ENCODE data around the gene DNAJB12.
A peak's percentile ranks its signal among the peaks of the same experiment; 100 is the strongest.
"Not testable (repeated sequence)": the region's sequence is repeated elsewhere in the genome, so short reads cannot be mapped to it uniquely, and the experiment has no call there.

DNAJB12 gene

DNA sequence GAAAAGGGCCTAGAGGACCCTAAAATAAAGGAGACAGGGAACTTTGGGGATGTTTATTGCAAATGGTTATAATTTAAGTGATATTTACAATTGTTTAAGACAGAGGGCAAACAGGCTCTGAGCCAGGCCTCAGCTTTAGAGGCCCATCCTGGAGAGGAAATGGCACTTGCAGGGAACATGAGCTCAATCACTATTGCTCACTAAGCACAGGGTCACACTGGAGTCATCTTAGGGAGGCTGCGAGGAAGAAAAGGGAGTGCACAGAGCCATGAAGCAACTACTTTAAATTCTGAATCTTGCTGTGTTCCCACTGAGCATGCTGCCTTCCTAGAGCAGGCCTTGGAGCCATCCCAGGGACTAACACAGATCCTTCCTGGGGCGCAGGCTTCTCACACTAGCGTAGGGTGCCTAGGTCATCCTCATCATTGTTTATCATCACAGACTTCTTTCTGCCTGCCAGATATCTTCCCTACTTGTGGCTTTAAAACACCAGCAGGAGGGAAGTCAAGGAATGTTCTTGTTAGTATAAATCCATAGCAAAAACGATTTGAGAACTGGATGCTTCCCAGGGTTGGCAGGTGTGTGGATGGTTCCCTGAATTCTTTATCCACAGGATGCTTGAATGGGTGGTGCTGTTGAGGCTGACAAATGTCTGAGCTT, 12.7 kb upstream of the DNAJB12 start:
- H3K27me3 Mint-ChIP-seq = no peaks in the 10 kb centered on the region
- ATAC-seq = no peak
- peaks cover 14% of the 10 kb centered on the region for H3K4me1 Mint-ChIP-seq
- H3K9me3 Mint-ChIP-seq = no peaks in the 10 kb centered on the region
- no peak overlapping the region for H3K27ac Mint-ChIP-seq
- H3K36me3 Mint-ChIP-seq = peaks cover 29% of the 10 kb centered on the region
- H3K4me3 Mint-ChIP-seq = no peak overlapping the region

DNA sequence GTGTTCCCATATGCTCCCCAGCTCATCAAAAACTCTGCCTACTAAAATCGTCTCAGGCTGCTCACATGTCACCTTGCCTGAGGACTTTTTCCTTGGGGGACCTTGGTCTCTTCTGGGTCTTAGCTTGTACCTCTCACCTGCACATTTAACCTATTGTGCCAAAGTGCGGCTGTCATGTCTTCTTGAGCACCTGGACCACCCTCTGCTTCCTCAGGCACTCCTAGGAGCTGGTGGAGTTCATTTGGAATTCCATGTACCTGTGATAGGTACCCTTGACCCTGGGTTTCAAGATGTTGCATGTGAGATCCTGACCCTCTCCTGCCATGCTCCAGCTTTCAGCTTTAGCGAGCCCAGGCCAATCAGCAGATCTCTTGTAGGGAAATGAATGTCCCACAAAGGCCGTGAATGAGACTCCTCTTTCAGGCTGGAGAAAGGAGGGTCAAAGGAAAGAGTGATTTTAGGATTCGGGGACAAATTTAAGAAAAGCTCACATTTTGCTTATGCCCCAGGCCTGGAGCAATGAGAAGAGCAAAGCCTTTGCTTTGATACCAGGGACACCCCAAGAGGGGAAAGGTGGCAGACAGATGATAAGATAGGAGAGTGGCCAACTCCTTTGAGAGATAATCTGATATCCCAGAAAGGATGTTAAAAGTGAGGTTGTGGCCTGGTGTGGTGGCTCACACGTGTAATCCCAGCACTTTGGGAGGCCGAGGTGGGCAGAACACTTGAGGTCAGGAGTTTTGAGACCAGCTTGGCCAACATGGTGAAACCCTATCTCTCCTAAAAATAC, 10.6 kb upstream of the DNAJB12 start:
- no peak for ATAC-seq
- H3K9me3 Mint-ChIP-seq = no peaks in the 10 kb centered on the region
- H3K27me3 Mint-ChIP-seq = no peaks in the 10 kb centered on the region
- peaks cover 14% of the 10 kb centered on the region for H3K4me1 Mint-ChIP-seq
- peak overlapping the region; percentile 46 for H3K27ac Mint-ChIP-seq
- H3K4me3 Mint-ChIP-seq = no peak overlapping the region
- H3K36me3 Mint-ChIP-seq = peaks cover 29% of the 10 kb centered on the region

DNA sequence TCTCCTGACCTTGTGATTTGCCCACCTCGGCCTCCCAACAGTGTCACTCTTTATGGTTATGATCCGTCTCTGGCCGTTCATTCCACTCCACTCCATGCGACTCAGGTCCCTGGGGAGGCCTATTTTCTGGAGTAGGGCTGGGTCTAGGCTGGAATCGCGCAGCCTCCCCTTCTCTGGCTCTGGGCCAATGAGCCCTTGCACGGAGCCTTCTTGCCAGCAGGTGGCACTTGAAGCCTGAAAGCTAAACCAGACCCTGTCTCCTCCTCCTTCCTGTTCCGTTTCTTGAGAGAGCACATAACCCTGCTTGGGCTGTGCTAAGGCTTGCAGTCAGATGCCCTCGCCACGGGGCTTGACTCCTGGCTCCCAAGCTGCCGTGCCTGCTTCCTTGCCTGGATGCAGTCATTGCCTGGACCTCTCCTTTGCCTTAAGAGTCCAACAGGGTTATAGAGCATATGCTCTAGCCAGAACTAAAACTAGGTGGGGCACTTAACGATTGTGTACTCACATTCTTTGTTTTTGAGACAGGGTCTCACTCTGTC, 9.6 kb upstream of the DNAJB12 start:
- Mint-ChIP-seq H3K9me3 (no peaks in the 10 kb centered on the region), H3K27ac (peak overlapping the region; percentile 46), H3K36me3 (peaks cover 27% of the 10 kb centered on the region), H3K4me3 (no peak overlapping the region), H3K4me1 (peaks cover 14% of the 10 kb centered on the region), H3K27me3 (no peaks in the 10 kb centered on the region)
- ATAC-seq = peak; percentile 96

DNA sequence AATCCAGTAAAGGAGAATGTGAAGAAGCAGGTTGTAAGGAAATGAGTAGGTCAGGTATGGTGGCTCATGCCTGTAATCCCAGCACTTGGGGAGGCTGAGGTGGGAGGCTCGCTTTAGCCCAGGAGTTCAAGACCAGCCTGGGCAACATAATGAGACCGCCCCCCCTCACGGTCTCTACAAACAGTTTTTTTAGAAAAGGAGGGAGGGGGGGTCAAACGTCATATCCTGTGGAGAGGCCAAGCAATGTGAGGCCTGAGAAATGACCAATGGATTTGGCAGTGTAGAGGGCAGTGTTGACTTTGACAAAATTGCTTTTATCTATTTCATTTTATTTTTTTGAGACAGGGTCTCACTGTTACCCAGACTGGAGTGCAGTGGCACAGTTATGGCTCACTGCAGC, 2.3 kb upstream of the DNAJB12 start:
- Mint-ChIP-seq H3K36me3 (peaks cover 8% of the 10 kb centered on the region), H3K4me3 (no peak overlapping the region), H3K9me3 (no peaks in the 10 kb centered on the region), H3K27me3 (no peaks in the 10 kb centered on the region), H3K4me1 (peaks cover 27% of the 10 kb centered on the region), H3K27ac (no peak overlapping the region)
- no peak for ATAC-seq

DNA sequence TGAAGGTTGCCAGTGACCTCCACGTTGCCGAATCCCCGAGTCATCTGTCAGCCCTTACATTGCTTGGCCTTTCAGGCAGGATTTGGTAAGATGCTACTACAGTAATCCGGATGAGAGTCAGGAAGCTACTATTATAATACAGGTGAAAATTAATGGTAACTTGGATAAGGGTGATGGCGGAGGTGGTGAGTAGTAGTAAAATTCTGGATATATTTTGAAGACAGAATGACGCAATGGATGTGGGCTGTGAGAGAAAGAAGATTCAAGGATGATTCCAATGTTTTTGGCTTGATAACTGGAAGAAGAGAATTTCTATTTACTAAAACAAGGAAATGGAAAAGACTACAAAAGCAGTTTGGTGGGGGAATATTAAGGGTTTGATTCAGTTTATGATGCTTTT, 1.4 kb upstream of the DNAJB12 start:
- no peaks in the 10 kb centered on the region for H3K9me3 Mint-ChIP-seq
- no peak overlapping the region for H3K27ac Mint-ChIP-seq

DNA sequence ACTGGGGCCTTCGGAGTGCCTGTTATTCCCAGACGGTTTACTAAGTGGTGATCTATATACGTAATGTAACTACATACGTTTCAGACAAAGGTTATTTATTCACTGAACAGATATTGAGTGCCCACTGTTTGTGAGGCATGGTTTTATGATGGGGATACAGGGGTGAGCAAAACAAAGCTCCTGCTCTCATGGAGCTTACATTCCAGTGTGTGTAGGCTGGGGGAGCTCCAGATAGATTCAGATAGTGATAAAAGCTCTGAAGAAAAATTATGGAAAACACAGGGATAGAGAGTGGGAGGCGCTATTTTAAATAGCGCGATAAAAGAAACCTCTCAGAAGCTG, 466 bp upstream of the DNAJB12 start:
- Mint-ChIP-seq H3K36me3 (peaks cover 26% of the 10 kb centered on the region), H3K27ac (peak overlapping the region; percentile 98), H3K9me3 (no peaks in the 10 kb centered on the region), H3K4me3 (peak overlapping the region; percentile 100), H3K4me1 (peaks cover 38% of the 10 kb centered on the region), H3K27me3 (no peaks in the 10 kb centered on the region)
- ATAC-seq = no peak

More for the DNA sequence above, 1.4 kb upstream of the DNAJB12 start:
- no peaks in the 10 kb centered on the region for H3K27me3 Mint-ChIP-seq
- no peak for ATAC-seq
- no peak overlapping the region for H3K4me3 Mint-ChIP-seq
- H3K4me1 Mint-ChIP-seq = peaks cover 36% of the 10 kb centered on the region
- H3K36me3 Mint-ChIP-seq = peaks cover 17% of the 10 kb centered on the region

DNA sequence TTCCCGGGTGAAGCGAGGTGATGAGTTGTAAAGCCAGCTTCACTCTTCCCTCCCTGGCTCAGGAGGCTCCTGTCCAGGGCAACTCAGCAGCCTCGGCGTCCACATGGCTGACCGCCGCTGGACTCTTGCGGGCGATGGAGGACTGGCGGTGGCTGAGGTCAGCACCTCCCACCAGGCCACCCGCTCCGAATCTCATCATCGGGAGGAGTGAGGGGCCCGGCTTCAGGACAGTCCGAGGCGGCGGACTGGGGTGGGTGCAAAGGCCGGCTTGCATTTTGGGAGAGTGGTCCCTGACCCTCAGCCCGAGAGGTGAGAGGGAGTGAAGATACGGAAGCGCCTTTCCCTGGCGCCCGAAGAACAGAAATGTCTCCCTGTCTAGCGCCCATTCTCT, 759 bp downstream of the DNAJB12 start:
- ATAC-seq = peak; percentile 1
- Mint-ChIP-seq H3K4me3 (peak overlapping the region; percentile 100), H3K27ac (peak overlapping the region; percentile 98), H3K9me3 (no peaks in the 10 kb centered on the region), H3K4me1 (peaks cover 49% of the 10 kb centered on the region), H3K27me3 (no peaks in the 10 kb centered on the region), H3K36me3 (peaks cover 35% of the 10 kb centered on the region)

DNA sequence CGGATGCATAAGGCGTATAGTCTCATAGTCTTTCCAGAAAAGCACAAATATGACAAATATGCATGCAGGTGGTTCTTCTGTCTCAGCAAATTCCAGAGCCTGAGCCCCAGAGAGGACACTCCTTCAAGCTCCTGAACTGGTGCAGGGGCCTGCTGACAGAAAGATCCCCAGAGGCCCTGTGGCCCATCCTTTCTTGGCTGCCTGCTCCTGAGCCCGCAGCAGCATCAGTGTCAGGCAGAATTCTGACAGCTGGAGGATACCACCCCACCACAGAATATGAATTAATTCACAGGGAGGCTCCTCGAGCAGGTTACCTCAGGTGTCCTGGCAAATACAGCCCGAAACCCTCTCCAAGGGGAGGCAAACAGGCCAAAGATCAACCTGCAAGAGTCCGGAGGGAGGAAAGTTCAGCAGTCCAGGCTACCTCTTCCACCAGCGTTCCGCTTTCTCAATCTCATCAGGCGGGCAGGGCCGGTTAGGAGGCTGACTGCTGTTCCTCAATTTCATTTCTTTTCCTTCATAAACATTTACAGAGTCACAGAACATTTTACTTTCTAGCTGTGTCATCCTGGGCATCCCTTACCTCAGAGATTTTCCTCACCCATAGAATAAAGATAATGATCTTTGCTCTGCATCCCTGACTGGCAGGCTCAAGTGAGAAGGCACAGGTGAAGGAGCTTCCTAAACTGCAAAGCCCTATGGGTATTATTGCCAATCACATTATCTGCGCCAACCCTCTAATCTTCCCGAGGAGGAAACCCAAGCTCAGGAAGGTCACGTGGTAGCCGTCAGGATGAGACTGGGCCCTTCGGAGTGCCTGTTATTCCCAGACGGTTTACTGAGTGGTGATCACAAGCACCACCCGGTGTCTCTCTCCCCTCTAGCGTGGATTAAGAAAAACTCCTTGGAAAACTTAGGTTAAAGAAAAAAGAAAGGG, 1.4 kb downstream of the DNAJB12 start:
- peaks cover 52% of the 10 kb centered on the region for H3K4me1 Mint-ChIP-seq
- ATAC-seq = no peak
- peak overlapping the region; percentile 100 for H3K4me3 Mint-ChIP-seq
- H3K36me3 Mint-ChIP-seq = peaks cover 41% of the 10 kb centered on the region
- H3K27ac Mint-ChIP-seq = peak overlapping the region; percentile 98
- H3K27me3 Mint-ChIP-seq = no peaks in the 10 kb centered on the region
- H3K9me3 Mint-ChIP-seq = no peaks in the 10 kb centered on the region

DNA sequence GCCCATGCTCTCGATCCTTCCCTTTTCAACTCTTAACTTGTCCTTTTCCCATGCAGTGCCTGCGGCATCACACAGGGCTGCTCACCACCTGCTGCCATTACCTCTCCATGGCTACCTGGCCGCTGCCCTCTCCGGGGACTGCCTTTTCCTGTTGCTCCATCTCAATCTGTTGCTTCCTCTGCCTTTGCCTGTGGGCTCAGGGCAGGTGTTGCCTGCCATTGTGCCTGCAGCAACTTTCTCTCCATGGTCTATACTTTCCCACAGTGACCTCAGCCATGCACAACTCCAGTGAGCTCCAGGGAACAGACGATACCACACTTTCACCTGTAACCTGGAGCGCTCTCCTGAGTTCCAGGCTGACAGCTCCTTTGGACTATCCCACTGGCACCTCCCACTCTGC, 3.2 kb downstream of the DNAJB12 start:
- Mint-ChIP-seq H3K27ac (peak overlapping the region; percentile 1), H3K4me1 (peaks cover 52% of the 10 kb centered on the region), H3K27me3 (no peaks in the 10 kb centered on the region), H3K9me3 (no peaks in the 10 kb centered on the region), H3K36me3 (peaks cover 42% of the 10 kb centered on the region), H3K4me3 (no peak overlapping the region)
- ATAC-seq = no peak

DNA sequence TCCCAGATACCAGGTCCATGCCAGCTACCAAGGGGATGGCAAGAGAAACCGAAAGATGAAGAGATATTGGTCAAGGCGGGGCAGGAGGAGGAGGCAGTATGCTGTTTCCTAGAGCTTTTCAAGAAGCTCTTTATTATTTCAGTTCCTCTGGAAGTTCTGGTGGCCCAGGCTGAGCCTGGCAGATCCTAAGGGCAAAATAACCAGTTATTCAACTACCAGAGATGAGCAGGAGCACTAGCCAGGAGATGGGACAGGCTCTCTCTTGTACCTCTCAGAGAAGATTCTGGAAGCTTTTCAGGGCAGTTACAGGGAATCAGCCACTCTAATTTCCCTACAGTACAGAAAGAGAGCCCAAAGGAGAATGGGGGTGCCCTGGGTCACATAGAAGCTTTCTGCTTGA, 5.3 kb downstream of the DNAJB12 start:
- ATAC-seq = no peak
- Mint-ChIP-seq H3K36me3 (peaks cover 42% of the 10 kb centered on the region), H3K4me3 (no peak overlapping the region), H3K27me3 (no peaks in the 10 kb centered on the region), H3K9me3 (no peaks in the 10 kb centered on the region), H3K4me1 (peaks cover 54% of the 10 kb centered on the region), H3K27ac (no peak overlapping the region)

DNA sequence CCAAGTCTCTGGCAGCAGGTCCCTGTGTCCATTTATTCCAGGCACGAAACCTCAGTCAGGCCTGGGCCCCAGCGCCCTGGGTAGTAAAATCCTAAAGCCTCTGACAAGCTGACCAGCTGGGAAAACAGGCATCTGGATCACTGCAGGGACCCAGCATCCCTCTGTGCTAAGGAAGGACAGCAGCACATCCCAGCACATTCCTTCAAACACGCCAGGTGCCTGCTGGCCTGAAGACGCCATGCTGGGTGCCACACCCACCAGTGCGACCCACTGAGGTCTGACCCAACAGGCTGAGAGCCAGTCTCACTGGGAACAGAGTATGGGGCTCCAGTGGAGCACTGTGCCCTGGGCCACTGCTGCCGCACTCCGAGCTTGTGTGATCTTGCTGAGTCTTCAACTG, 6.4 kb downstream of the DNAJB12 start:
- ATAC-seq = no peak
- peaks cover 51% of the 10 kb centered on the region for H3K4me1 Mint-ChIP-seq
- H3K9me3 Mint-ChIP-seq = no peaks in the 10 kb centered on the region
- no peak overlapping the region for H3K4me3 Mint-ChIP-seq
- no peak overlapping the region for H3K27ac Mint-ChIP-seq
- peaks cover 50% of the 10 kb centered on the region for H3K36me3 Mint-ChIP-seq
- no peaks in the 10 kb centered on the region for H3K27me3 Mint-ChIP-seq

DNA sequence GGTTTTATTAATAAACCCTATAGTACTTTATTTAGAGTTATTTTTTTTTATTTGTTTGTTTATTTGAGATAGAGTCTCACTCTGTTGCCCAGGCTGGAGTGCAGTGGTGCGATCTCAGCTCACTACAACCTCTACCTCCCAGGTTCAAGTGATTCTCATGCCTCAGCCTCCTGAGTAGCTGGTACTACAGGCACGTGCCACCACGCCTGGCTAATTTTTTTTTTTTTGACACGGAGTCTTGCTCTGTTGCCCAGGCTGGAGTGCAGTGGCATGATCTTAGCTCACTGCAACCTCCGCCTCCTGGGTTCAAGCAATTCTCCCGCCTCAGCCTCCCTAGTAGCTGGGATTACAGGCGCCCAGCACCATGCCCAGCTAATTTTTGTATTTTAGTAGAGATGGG, 8.6 kb downstream of the DNAJB12 start:
- not testable (repeated sequence) for H3K27ac Mint-ChIP-seq, H3K9me3 Mint-ChIP-seq, H3K27me3 Mint-ChIP-seq, ATAC-seq, H3K4me3 Mint-ChIP-seq
- Mint-ChIP-seq H3K36me3 (peaks cover 45% of the 10 kb centered on the region), H3K4me1 (peaks cover 34% of the 10 kb centered on the region)

DNA sequence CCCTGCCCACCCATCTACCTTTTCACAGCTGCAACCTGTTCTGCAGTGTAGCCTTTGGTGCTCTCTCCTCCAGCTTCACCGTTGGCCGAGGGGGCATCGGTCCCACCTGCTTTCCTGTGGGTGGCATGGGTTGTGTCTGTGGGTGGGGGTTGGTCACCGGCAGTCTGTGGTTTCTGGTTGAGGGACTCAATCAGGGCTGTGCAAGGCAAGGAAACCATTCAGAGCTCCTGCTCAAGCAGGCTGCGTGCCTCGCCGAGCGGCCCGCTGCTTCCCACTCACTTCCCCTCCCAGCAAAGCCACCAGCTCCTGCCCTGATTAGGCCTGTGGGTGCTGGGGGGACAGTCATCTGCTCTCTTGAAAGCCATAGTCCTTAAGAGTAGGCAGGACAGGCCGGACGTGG, 9.8 kb downstream of the DNAJB12 start:
- Mint-ChIP-seq H3K27me3 (no peaks in the 10 kb centered on the region), H3K9me3 (no peaks in the 10 kb centered on the region), H3K4me3 (no peak overlapping the region), H3K36me3 (peaks cover 47% of the 10 kb centered on the region), H3K27ac (peak overlapping the region; percentile 64), H3K4me1 (peaks cover 40% of the 10 kb centered on the region)
- ATAC-seq = peak; percentile 71

DNA sequence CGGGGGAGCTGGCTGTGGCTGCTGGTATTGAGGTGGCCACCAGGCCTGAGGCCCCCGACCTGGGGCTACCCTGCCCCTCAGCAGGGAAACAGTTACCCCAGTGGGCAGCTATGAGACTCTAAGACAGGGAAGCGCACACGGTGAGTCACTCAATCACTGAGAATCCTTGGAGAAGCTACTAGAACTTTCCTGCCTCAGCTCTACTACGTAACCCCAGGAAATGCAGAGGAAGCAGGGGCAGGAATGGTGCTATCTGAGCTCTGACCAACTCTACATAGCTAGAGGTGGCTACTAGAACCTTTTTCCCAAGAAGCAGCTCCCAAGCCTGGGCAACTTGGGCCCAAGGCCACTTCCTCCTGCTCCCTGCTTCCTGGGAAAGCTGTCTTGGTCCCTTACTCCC, 11.8 kb downstream of the DNAJB12 start:
- Mint-ChIP-seq H3K27me3 (no peaks in the 10 kb centered on the region), H3K27ac (peak overlapping the region; percentile 59), H3K36me3 (peaks cover 37% of the 10 kb centered on the region), H3K4me3 (no peak overlapping the region), H3K4me1 (peaks cover 27% of the 10 kb centered on the region), H3K9me3 (no peaks in the 10 kb centered on the region)
- no peak for ATAC-seq

Data from stimulated activated memory B cell treated with anti-CD40 and anti-IgM and Interleukin-4, amounts not matched to agents 10 μg/mL and 1 μg/mL and 100 μg/mL, for 72 hours (primary cell).